Astrocyte of the spinal cord (primary cell): Measurements from ENCODE around the gene MAFG.

Experiments
- DNase-seq: peaks from one replicate; pipeline ENCODE4 v3.0.0; 2011; ENCODE audit warnings: low read depth, low spot score
- H3K4me3 ChIP-seq: 2 replicates; pipeline ENCODE4 v1.5.1; 2011; ENCODE audit warnings: low read depth, mild to moderate bottlenecking, low read length, moderate library complexity
- in situ Hi-C: cut with HindIII; loops from 2 replicates; pipeline ENCODE4 v1.10.0; 2017; ENCODE audit warnings: low sequenced_read_pairs
- TF ChIP-seq, protein P1 (sequence below): IDR thresholded peaks from 2 replicates; pipeline ENCODE4 v1.5.1; 2012; ENCODE audit warnings: low read depth, mild to moderate bottlenecking, low read length, inconsistent platforms

MAFG gene

DNA sequence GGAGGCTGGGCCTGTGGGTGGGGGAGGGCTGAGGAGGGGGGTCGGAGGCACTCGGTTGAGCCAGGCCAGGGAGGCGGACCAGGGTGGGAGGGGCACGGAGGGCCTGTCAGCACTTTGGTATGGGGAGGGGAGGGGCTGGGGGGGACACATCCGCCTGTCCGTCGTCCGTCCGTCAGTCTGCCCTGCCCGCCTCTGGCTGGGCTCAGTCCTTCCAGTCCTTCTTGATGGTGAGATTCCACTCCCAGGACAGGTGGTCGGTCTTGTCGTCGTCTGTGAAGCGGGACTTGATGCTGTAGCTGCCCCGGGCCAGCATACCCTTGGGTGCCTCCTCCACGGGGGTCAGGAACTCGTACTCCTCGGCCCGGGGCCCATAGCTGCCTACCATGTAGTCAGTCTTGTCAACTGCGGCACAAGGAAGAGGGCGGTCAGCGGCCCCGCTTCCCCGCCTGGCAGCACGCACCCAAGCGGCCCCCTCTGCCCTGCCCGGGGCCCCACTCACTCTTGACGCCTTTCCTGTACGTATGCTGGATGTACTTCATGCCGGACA lies 58.8 kb downstream of the MAFG start:
- peak; percentile 82 for DNase-seq
- in situ Hi-C loops, result no loop called here
- TF ChIP-seq, protein P1, sequence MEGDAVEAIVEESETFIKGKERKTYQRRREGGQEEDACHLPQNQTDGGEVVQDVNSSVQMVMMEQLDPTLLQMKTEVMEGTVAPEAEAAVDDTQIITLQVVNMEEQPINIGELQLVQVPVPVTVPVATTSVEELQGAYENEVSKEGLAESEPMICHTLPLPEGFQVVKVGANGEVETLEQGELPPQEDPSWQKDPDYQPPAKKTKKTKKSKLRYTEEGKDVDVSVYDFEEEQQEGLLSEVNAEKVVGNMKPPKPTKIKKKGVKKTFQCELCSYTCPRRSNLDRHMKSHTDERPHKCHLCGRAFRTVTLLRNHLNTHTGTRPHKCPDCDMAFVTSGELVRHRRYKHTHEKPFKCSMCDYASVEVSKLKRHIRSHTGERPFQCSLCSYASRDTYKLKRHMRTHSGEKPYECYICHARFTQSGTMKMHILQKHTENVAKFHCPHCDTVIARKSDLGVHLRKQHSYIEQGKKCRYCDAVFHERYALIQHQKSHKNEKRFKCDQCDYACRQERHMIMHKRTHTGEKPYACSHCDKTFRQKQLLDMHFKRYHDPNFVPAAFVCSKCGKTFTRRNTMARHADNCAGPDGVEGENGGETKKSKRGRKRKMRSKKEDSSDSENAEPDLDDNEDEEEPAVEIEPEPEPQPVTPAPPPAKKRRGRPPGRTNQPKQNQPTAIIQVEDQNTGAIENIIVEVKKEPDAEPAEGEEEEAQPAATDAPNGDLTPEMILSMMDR, result no peak
- no peak overlapping the region for H3K4me3 ChIP-seq
